ENCODE measurements around the gene STAP2.
"Not testable (repeated sequence)": the region's sequence is repeated elsewhere in the genome, so short reads cannot be mapped to it uniquely, and the experiment has no call there.

Gene STAP2

GRCh38 chr19:4337906-4338440 is 654 bp downstream of the STAP2 start:
- TF ChIP-seq ZC3H10 (CRISPR knock-in tag; IDR thresholded peaks at IDR 0.05), result no peak
- no peak for TF ChIP-seq TOX (CRISPR knock-in tag; IDR thresholded peaks at IDR 0.05; ENCODE audit: borderline replicate concordance)
- no peak for TF ChIP-seq PPARA (CRISPR knock-in tag; IDR thresholded peaks at IDR 0.05; ENCODE audit: borderline replicate concordance)
- TF ChIP-seq ARNTL (CRISPR knock-in tag; IDR thresholded peaks at IDR 0.05; ENCODE audit: borderline replicate concordance, low read depth), result no peak
- no peak for TF ChIP-seq OSR1 (CRISPR knock-in tag; IDR thresholded peaks at IDR 0.05)
- no peak for TF ChIP-seq ZNF565 (CRISPR knock-in tag; conservative IDR thresholded peaks at IDR 0.05; ENCODE audit: low read depth)
- no peak for ATAC-seq

DNA sequence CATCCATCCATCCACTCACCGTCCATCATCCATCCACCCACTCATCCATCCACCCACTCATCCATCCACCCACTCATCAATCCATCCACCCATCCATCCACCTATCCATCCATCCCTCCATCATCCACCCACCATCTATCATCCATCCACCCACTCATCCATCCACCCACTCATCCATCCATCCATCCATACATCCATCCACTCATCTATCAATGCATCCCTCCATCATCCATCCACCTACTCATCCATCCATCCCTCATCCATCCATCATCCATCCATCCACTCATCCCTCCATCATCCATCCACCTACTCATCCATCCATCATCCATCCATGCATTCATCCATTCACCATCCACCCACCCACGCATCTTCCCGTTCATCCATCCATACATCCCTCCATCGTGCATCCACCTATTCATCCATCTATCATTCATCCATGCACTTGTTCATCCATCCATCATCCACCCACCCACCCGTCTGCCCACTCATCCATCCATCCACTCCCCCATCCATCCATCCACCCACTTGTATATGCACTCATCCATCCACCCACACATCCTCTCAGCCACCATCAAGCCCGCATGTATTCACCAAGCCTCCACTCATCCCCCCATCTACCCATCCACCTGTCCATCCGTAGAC is 3.6 kb downstream of the STAP2 start:
- ATAC-seq, result no peak
- no peak for TF ChIP-seq POU6F1 (CRISPR knock-in tag; IDR thresholded peaks at IDR 0.05; ENCODE audit: borderline replicate concordance, low read depth)
- TF ChIP-seq ISL1 (CRISPR knock-in tag; IDR thresholded peaks at IDR 0.05), result no peak
- TF ChIP-seq CSDC2 (CRISPR knock-in tag; IDR thresholded peaks at IDR 0.05), result no peak
- TF ChIP-seq CSRNP3 (CRISPR knock-in tag; IDR thresholded peaks at IDR 0.05), result no peak
- no peak for TF ChIP-seq BACH2 (CRISPR knock-in tag; IDR thresholded peaks at IDR 0.05; ENCODE audit: borderline replicate concordance)
- TF ChIP-seq ESRRG (CRISPR knock-in tag; IDR thresholded peaks at IDR 0.05), result no peak
- TF ChIP-seq ZC3H10 (CRISPR knock-in tag; IDR thresholded peaks at IDR 0.05), result no peak
- TF ChIP-seq ZNF8 (CRISPR knock-in tag; IDR thresholded peaks at IDR 0.05), result no peak
- TF ChIP-seq, protein P1, sequence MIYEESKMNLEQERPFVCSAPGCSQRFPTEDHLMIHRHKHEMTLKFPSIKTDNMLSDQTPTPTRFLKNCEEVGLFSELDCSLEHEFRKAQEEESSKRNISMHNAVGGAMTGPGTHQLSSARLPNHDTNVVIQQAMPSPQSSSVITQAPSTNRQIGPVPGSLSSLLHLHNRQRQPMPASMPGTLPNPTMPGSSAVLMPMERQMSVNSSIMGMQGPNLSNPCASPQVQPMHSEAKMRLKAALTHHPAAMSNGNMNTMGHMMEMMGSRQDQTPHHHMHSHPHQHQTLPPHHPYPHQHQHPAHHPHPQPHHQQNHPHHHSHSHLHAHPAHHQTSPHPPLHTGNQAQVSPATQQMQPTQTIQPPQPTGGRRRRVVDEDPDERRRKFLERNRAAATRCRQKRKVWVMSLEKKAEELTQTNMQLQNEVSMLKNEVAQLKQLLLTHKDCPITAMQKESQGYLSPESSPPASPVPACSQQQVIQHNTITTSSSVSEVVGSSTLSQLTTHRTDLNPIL (CRISPR knock-in tag; IDR thresholded peaks at IDR 0.05; ENCODE audit: low read depth), result no peak
- no peak for TF ChIP-seq ARNTL (CRISPR knock-in tag; IDR thresholded peaks at IDR 0.05; ENCODE audit: borderline replicate concordance, low read depth)
- TF ChIP-seq, protein P2, sequence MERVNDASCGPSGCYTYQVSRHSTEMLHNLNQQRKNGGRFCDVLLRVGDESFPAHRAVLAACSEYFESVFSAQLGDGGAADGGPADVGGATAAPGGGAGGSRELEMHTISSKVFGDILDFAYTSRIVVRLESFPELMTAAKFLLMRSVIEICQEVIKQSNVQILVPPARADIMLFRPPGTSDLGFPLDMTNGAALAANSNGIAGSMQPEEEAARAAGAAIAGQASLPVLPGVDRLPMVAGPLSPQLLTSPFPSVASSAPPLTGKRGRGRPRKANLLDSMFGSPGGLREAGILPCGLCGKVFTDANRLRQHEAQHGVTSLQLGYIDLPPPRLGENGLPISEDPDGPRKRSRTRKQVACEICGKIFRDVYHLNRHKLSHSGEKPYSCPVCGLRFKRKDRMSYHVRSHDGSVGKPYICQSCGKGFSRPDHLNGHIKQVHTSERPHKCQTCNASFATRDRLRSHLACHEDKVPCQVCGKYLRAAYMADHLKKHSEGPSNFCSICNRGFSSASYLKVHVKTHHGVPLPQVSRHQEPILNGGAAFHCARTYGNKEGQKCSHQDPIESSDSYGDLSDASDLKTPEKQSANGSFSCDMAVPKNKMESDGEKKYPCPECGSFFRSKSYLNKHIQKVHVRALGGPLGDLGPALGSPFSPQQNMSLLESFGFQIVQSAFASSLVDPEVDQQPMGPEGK (CRISPR knock-in tag; IDR thresholded peaks at IDR 0.05; ENCODE audit: borderline replicate concordance), result no peak
- no peak for TF ChIP-seq ZFP3 (CRISPR knock-in tag; IDR thresholded peaks at IDR 0.05)

DNA sequence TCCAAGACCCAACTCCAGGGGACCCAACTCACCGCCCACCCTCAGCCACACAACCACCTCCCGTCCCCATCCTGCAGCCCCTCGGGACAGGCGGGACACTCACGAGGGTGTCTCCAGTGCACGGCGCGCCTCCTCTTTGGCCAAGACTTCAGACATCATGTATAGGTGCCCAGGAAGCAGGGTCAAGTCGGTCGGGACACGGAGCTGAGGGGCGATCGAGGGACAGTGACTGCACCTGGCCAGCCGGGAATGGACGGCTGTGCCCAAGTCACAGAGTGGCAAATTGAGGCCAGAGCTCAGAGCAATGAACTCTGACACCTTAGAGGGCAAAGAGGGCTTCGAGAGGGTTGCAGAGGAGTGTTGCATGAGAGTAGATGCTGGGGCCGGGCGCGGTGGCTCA is 8.8 kb downstream of the STAP2 start:
- no peak for ATAC-seq
- TF ChIP-seq OSR1 (CRISPR knock-in tag; IDR thresholded peaks at IDR 0.05) (no peak), ZC3H10 (CRISPR knock-in tag; IDR thresholded peaks at IDR 0.05) (no peak), TSHZ2 (CRISPR knock-in tag; IDR thresholded peaks at IDR 0.05) (no peak), ZNF8 (CRISPR knock-in tag; IDR thresholded peaks at IDR 0.05) (no peak), TOX (CRISPR knock-in tag; IDR thresholded peaks at IDR 0.05; ENCODE audit: borderline replicate concordance) (no peak)
- TF ChIP-seq, protein P1 (CRISPR knock-in tag; IDR thresholded peaks at IDR 0.05; ENCODE audit: low read depth), result no peak

DNA sequence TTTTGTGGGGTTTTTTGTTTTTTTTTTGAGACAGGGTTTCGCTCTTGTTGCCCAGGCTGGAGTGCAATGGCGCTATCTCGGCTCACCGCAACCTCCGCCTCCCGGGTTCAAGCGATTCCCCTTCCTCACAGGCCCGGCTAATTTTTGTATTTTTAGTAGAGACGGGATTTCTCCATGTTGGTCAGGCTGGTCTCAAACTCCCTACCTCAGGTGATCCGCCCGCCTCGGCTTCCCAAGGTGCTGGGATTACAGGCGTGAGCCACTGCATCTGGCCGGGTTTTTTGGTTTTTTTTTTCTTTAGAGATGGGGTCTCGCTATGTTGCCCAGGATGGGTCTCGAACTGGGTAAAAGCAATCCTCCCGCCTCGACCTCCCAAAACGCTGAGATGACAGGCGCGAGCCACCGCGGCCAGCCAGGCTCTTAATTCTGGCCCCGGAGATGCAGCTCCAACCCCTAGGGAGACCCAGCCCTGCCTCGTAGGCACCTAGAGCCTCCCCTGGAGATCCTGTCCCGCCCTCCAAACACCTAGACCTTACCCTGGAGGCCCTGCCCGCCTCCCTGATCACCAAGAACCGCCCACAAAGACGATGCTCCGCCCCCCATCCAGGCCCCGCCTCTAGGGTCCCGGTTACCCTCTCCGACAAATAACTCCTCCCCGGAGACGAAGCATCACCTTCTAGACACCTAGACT is 9.5 kb downstream of the STAP2 start:
- not testable (repeated sequence) for ATAC-seq

All from SK-N-SH treated with all-trans-retinoic acid at 6 μM for 48 hours (cell line).